GM04503 (cell line): Measurements from ENCODE around the gene RYR3.
"Not testable (repeated sequence)": the region's sequence is repeated elsewhere in the genome, so short reads cannot be mapped to it uniquely, and the experiment has no call there.

Source experiments
- DNase-seq: peaks from one replicate; pipeline ENCODE4 v3.0.0-alpha.2; 2012; ENCODE audit warnings: low read depth

The RYR3 gene

GRCh38 chr15:33773969-33774368, 463.2 kb downstream of the RYR3 start:
- no peak for DNase-seq

- DNase-seq: no peak
These were observed 468.1 kb downstream of the RYR3 start for GRCh38 chr15:33778852-33779251.

- DNase-seq: no peak
These were observed 469.4 kb downstream of the RYR3 start for GRCh38 chr15:33780011-33780768.

GRCh38 chr15:33782966-33783365, 472.2 kb downstream of the RYR3 start:
- no peak for DNase-seq

GRCh38 chr15:33785366-33785765, 474.6 kb downstream of the RYR3 start:
- no peak for DNase-seq

GRCh38 chr15:33788906-33789540, 478.3 kb downstream of the RYR3 start:
- DNase-seq: peak; percentile 32

GRCh38 chr15:33794453-33794852, 483.7 kb downstream of the RYR3 start:
- DNase-seq: no peak

GRCh38 chr15:33795070-33795469, 484.3 kb downstream of the RYR3 start:
- DNase-seq: no peak

GRCh38 chr15:33797651-33798050, 486.9 kb downstream of the RYR3 start:
- DNase-seq: no peak

- DNase-seq: no peak
These were observed 491.2 kb downstream of the RYR3 start for GRCh38 chr15:33801954-33802353.

- DNase-seq: no peak
These were observed 496.9 kb downstream of the RYR3 start for GRCh38 chr15:33807665-33808064.

- no peak for DNase-seq
These were observed 498.1 kb downstream of the RYR3 start for GRCh38 chr15:33808720-33809457.

- no peak for DNase-seq
These were observed 499.4 kb downstream of the RYR3 start for GRCh38 chr15:33810073-33810595.

- no peak for DNase-seq
These were observed 500.0 kb downstream of the RYR3 start for GRCh38 chr15:33810806-33811205.

- DNase-seq: no peak
These were observed 503.1 kb downstream of the RYR3 start for GRCh38 chr15:33813891-33814290.

- DNase-seq: not testable (repeated sequence)
These were observed 508.7 kb downstream of the RYR3 start for GRCh38 chr15:33819499-33819898.

- no peak for DNase-seq
These were observed 511.7 kb downstream of the RYR3 start for GRCh38 chr15:33822479-33822878.

GRCh38 chr15:33823119-33823518, 512.4 kb downstream of the RYR3 start:
- no peak for DNase-seq

GRCh38 chr15:33825453-33825852, 514.7 kb downstream of the RYR3 start:
- no peak for DNase-seq

- no peak for DNase-seq
These were observed 515.4 kb downstream of the RYR3 start for GRCh38 chr15:33826201-33826600.

GRCh38 chr15:33830351-33830750, 519.6 kb downstream of the RYR3 start:
- no peak for DNase-seq

GRCh38 chr15:33831646-33832045, 520.9 kb downstream of the RYR3 start:
- no peak for DNase-seq
